ENCODE data around the gene ATP2A3.
"Not testable (repeated sequence)": the region's sequence is repeated elsewhere in the genome, so short reads cannot be mapped to it uniquely, and the experiment has no call there.

The ATP2A3 gene

DNA sequence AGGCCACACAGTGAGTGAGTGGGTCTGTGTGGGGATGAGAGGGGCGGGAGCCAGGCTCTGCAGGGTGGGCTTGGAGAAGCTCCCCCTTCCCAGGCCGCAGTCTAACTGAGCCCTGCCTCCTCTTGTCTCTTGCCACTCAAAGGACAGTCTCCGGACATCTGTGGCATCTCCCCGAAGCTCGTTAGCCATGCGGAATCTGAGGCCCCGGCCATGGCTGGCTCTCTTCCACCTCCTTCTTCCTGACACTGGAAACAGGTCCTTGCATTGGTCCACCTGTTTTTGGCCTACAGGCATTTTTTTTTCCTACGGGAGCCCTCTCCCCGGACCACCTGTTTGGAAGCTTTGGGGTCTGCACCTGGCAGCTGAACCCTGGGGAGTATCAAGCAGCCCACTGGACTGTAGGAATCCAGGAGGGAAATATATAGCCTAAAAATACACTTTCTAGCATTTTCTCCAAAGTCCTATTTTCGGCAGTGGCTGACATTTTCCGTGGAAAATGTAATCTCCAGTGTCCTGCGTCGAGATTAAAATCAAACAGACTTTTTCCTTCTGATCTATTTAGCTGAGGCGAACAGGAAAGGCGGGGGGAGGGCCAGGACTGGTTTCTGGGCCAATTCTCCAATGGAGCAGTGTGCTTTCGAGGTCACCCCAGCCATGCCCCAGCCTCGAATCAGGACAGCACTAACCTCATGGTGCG, 9.1 kb downstream of the ATP2A3 start:
- no peak for DNase-seq (ENCODE audit: low read depth)

DNA sequence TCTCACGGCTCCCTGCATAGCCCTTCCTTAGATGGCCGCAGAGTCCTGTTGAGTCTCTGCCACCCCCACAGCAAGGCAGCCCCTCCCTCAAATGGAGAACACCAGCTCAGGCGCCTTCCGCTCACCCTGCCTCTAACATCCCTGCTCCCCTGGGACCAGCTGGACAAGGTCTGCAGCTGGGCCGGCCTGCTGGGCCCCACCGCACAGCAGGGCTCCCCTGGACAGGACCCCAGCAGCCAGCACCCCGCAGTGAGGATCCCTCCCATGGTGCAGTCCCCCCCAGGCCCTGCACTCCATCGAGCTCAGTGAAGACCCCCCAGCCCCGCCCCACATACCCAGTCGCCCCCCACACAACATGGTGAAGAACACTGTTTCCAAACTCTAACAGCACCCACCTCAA, 10.2 kb downstream of the ATP2A3 start:
- DNase-seq (ENCODE audit: low read depth), result no peak

DNA sequence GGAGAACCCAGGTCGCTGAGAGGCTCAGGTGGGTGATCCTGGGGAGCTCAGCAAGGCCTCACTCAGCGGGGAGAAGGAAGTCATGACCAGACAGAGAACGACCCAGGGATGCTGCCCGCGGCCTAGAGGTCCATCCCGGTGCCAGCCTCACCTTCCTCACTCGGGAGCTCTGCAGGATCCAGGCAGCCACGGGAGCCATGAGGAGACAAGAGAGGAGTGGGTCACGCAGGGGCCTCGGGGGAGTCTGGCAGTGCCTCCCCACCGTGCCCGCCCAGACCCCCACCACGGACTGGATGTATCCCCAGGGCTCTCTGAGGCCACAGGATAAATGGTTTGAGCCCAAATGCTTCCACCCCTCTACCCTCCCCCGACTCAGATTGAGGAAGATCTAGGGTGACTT, 10.7 kb downstream of the ATP2A3 start:
- DNase-seq (ENCODE audit: low read depth), result no peak

DNA sequence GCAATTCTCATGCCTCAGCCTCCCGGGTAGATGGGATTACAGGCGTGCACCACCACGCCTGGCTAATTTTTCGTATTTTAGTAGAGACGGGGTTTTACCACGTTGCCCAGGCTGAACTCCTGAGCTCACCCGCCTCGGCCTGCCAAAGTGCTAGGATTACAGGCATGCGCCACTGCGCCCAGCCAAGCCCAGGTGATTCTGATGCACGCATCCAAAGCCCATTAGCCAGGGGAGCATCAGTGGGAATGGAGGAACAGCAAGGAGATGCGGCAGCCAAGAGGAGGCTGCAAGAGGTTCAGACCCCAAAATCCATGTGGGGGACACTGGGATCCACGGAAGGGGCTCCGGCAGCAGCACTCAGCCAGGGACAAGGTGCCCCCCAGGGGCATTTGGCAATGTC, 12.1 kb downstream of the ATP2A3 start:
- DNase-seq (ENCODE audit: low read depth), result no peak

DNA sequence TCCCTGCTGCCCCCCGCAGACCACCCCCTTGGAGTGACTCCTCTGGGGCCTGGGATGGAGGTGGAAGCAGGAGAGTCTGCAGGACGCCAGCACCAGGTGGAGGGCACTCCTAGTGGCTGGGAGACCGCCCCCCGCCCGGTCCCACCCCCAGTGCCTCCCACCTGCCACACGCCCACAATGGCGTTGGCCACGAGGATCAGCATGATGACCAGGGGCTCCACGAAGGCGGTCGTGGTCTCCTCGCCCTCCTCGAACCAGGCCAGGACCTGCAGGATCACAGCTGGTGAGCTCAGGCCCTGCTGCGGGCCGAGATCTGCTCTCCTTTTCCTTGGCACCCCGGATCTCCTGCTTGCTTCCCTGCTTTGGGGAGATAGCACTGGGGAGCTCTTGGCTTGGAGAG, 12.8 kb downstream of the ATP2A3 start:
- DNase-seq (ENCODE audit: low read depth), result no peak

DNA sequence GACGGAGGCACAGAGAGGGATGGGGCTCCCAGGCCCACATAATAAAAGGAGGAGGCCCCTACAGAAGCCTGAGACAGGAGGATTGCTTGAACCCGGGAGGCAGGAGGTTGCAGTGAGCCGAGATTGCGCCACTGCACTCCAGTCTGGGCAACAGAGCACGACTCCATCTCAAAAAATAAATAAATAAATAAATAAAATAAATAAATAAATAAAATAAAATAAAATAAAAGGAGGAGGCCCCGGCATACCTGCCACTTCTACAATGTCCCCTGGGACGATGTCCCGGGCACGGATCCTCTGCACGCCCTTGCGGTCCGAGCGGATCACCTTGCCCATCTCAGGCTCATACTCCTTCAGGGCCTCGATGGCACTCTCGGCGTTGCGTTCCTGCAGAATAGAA, 13.2 kb downstream of the ATP2A3 start:
- no peak for DNase-seq (ENCODE audit: low read depth)

DNA sequence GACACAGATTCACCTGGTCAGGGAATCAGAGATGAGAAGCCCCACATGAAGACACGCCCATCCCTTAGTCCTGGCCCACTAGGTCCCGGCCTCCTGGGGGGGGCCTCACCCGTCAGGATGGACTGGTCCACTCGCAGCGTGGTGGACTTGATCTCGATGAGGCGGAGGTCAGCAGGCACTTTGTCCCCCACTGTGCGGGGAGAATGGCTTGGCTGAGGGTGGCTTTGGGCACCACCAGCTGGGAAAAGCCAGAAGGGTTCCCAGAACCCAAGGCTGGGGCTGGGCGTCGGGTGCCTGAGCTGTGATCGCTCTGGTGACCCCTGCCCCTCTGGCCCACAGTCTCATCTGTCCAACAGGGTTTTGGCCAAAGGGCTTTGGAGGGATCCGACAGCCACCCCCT, 13.7 kb downstream of the ATP2A3 start:
- DNase-seq (ENCODE audit: low read depth), result no peak

DNA sequence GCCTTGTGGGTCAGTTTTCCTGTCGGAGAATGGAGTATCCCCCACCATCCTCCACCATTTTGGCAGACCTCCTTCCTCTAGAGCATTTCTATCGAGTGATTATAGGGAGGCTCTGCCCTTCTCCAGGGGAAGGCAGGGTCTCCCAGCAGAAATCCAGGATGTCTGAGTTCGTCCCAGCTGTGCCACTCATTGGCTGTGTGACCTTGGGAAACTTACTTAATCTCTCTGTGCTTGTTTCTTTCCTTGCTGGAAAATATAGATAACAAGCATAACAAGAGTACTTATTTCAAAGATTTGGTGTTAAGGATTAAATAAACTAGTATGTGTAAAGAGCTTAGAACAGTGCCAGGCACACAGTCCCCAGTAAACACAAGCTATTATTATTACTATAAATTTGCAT, 14.8 kb downstream of the ATP2A3 start:
- DNase-seq (ENCODE audit: low read depth), result no peak

DNA sequence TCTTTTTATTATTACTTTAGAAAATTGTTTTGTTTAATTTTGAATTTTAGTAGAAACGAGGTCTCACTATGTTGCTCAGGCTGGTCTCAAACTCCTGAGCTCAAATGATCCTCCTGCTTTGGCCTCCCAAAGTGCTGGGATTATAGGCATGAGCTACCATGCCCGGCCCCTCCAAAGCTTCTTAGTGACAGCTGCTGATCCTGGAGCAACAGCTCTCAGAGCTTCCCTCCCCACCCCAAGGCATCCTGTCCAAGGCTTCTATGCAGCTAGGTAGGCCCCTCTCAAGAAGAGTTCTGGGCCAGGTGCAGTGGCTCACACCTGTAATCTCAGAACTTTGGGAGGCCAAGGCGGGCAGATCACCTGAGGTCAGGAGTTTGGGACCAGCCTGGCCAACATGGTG, 15.7 kb downstream of the ATP2A3 start:
- not testable (repeated sequence) for DNase-seq (ENCODE audit: low read depth)

DNA sequence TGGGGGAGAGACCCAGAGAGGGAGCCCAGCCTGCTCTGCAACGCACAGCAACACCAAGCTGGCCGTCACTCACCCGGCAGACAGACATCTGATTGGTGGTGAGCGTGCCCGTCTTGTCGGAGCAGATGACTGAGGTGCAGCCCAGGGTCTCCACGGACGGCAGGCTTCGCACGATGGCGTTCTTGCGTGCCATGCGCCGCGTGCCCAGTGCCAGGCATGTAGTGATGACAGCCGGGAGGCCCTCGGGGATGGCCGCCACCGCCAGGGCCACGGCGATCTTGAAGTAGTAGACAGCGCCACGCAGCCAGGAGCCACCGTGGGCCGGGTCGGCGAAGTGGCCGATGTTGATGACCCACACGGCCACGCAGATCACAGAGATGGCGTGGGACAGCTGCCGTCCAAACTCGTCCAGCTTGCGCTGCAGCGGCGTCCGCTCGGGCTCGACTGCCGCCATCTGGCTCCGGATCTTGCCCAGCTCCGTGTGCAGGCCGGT, 16.9 kb downstream of the ATP2A3 start:
- DNase-seq (ENCODE audit: low read depth), result no peak

DNA sequence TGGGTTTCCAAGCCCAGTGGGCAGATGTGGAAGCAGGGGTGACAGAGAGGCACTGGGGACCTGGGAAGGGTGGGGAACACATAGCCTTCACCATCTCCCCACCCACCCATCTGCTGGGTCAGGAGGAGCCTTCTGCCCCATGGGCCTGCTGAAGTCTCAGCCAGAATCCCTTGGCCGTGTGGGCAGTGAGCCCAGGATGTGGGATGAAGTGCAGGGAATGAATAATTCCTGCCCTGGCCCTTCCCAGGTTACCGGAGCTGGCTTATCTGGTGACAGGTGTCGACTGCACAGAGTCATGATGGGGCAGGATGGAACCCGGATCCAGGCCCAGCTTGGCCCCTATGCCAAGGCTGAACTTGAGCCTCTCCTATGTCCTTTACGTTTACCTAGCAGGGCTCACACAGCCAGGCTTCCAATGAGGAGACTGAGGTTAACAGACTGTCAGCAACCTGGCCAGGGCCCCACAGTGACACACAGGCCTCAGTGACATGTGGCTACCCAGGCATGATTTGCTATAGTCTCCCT, 17.5 kb downstream of the ATP2A3 start:
- no peak for DNase-seq (ENCODE audit: low read depth)

DNA sequence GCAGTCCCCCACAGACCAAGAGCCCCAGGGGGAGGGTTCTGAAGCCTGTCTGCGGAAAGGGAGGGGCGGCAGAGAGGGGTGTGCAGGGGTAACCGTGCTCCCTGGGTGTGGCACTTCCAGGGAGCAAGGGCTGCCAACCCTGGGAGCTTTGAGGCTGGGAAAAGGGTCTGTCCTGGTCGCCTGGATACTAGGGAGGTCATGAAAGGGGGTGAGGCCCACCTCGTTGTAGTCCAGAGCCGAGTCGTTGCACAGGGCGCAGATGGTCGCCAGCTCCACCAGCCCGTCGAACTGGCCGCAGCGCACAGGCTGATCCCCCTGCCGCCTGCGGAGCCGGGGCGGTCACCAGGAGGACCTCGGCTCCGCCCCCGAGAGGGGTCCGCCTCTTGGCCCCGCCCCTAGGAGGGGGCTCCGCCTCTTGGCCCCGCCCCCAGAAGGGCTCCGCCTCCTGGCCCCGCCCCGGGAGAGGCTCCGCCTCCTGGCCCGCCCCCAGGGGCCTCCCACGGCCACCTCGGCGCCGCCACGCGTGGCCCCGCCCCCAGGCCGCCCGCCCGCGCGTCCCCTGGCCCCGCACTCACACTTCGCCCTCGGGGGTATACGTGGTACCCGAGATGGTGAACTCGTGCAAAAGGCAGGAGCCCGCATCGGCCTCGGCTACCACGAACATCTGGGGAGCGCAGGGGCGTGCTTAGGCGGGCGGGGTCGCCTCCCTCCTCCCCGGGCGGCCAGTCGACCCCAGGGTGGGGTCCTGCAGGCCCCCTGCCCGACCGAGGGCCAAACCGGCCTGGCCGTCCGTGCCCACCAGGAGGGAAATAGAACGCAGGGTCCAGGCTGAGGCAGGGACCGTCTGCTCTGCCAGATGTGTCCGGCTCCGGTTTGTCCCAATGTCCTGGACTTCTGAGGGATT, 19.5 kb downstream of the ATP2A3 start:
- DNase-seq (ENCODE audit: low read depth), result no peak

DNA sequence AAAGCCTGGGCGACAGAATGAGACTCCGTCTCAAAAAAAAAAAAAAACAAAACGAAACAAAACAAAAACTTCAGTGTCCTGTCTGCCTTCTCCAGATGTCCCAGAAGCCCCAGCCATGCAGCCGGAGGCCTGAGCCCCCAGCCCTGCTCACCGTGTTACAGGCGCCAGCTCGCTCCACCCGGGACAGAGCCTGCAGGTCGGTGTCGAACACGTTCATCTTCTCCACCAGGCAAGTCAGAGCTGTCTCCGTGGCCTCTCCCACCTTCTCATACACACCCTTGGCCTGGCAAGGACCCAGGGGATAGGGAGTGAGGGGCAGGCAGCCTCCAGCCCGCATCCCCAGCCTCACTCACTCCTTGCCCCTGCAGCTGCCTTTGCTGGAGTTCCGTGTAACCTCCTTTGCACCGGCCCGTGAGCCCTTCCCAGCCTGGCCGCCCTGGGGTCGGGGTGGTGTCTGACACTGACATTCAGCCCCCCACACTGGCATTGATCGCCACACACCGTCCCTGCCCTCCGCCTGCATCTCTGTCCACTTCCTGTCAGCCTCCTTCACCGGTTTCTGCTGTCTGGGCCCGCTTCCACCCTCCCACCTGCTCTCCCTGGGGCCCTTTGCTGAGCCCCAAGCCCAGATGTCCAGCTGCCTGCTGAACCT, 20.9 kb downstream of the ATP2A3 start:
- no peak for DNase-seq (ENCODE audit: low read depth)

DNA sequence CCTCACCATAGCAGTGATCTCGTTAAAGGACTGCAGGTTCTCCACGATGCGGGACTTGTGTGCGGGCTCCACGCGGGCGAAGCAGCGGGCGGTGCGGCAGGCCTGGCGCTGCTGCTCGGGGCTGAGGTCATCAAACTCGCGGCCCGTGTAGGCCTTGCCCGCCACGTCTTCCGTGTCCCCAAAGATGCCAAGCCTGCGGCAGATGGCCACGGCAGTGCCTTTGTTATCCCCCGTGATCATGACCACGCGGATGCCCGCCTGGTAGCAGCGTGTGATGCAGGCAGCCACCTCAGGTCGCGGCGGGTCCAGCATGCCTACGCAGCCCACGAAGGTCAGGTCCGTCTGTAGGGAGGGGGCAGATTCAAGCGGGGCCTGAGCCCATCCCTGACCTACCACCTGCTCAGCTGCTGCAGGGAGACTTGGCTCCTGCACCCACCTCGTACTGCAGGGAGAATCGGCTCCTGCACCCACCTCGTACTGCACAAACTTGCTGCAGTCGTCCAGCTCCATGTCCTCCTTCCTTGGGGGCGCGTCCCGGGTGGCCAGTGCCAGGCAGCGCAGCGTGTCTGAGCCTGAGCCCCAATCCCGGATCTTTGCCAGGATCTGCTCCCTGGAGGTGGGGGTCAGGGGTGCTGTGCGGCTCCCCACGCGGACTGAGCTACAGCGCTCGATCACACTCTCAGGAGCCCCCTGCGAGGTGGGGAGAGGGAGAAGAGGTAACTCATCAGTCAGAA, 23.1 kb downstream of the ATP2A3 start:
- DNase-seq (ENCODE audit: low read depth), result no peak

DNA sequence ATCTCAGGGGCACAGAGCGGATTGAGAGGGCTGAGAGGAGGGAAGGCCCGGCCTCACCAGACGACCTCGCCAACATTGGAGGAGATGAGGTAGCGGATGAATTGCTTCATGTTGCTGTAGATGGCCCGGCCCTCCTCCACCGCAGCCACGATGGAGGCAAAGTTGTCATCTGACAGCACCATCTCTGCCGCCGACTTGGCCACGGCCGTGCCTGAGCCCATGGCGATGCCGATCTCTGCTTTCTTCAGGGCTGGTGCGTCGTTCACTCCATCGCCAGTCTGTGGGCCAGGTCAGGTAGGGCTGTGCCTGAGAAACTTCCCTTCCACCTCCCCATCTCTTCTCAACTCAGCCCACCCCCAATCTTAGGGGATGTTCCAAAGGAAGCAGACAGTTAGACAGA, 26.9 kb downstream of the ATP2A3 start:
- no peak for DNase-seq (ENCODE audit: low read depth)

DNA sequence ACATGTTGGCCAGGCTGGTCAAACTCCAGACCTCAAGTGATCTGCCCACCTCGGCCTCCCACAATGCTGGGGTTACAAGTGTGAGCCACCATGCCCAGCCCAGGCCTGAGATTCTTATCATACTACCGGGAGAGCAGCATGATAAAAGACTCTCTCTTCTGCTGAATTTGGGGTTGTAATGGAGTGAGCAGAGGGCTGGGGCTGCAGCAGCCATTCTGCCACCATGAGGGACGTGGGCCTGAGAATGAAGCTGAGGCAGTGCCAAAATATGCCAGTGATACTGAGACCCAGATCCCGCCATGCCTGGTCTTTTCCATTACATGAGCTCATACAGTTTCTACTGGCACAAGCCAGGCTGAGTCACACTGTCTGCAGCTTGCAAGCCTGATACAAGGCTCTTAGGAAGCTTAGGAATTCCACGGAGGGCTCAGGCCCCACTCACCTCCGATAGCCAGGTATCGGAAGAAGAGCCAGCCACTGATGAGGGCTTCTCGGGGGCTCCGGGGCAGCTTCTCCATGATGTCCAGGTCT, 28.3 kb downstream of the ATP2A3 start:
- no peak for DNase-seq (ENCODE audit: low read depth)

DNA sequence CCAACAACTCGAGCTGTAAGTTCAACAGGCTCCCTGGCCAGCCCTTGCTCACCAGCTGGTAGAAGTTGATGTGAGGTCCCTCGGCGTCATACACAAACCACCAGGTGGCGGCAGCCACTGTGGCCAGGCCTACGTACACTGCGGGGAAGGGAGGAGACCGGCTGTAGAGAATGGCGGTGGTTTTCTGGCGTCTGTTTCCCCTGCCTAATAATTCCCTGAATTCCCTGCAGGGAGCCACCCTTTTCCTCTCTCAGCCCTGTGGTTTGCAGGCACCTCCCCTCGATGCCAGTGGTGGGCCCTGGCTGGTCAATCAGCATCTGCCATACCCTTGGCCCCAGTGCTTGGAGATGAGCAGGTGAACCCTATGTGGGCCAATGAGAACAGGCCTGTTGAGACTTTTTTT, 29.1 kb downstream of the ATP2A3 start:
- no peak for DNase-seq (ENCODE audit: low read depth)

DNA sequence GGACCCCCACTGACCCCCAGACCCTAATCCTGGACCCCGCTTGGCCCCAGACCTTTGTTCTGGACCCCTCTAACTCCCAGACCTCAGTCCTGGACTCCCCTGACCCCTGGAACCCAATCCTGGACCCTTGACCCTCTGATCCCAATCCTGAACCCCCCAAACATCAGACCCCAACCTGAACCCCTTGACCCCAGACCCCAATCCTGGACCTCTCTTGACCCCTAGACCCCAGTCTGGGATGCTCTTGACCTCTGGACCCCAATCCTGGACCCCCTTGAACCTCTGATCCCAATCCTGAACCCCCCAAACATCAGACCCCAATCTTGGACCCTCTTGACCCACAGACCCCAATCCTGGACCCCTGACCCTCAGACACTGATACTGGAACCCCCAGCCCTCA, 34.5 kb downstream of the ATP2A3 start:
- DNase-seq (ENCODE audit: low read depth), result no peak

DNA sequence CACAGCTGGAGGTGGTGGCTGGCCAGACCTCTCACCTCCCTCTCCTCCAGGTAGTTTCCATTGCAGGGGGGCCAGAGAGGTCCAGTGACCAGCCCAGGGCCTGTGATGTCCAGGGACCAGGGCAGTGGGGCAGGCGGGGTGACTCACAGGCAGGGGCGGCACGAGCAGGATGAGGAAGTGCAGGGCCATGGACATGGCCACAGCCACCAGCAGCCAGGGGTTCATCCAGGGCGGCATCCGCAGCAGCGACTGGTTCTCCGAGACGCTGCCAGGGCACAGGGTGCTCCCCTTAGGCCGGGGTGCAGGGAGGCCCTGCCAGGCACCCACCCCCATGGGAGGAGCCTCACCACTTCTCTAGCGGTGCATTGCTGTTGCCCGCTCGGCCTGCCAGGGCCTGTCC, 35.1 kb downstream of the ATP2A3 start:
- DNase-seq (ENCODE audit: low read depth), result no peak

DNA sequence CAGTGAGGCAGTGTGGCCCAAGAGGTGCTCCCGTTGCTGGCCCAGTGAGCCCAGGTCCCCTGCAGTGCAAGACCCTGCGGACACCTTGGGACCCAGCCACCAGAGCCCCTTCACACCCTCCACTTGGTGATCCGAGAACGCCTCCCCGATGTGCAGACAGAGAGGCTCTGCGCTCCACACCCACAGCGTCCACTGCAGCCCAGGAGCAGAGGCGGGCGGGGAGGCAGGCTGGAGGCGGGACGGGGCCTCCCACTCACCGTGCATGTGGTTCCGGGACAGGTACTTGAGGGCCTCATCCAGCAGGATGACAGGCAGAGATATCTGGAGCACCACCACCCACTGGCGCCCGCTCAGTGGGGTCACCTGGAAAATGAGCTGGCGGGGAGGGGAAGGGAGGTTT, 35.8 kb downstream of the ATP2A3 start:
- DNase-seq (ENCODE audit: low read depth), result no peak

DNA sequence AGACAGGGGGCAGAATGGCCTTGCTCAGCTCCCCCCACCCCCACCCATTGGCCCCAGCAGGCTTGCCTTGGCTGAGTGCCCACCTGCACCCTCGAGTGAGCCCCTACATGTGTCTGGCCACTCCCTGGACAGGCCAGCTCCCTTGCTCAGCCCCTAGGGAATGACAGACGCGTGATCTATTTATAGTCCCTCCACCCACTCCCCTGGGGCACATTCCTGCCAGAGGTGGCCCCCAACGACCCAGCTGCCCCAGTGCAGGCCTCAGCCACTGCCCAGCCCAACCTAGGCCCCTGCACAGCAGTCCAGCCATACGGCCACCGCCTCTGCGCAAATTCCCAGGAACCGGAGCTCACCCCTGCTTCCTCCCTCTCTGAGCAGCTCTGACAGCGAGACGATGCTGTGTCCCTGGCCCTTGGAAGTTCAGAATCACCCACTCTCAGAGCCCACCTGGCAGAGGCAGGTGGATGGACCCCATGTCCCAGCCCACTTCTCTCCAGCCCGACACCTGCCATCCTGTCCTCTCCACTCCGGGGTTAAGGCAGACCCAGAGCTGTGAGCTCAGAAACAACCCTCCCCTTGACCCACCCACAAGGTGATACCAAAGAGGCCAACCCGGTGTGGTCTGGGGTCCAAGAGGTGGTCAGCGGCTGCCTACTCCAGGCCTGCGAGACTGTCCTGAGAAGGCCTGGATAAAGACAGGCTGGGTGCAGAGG, 36.5 kb downstream of the ATP2A3 start:
- DNase-seq (ENCODE audit: low read depth), result no peak
